Middle frontal gyrus (tissue), 1 donor: Measurements from ENCODE around the gene ARHGEF40.

Experiments used
- DNase-seq: peaks from one replicate; pipeline ENCODE4 v3.0.0-alpha.2; 2015; ENCODE audit warnings: low spot score; ENCODE audit errors: extremely low spot score

ARHGEF40 gene

GRCh38 chr14:21059842-21060613 is 10.1 kb upstream of the ARHGEF40 start:
- DNase-seq, result no peak

- DNase-seq, result no peak
Measured at GRCh38 chr14:21060614-21061346, 9.3 kb upstream of the ARHGEF40 start.

- no peak for DNase-seq
Measured at GRCh38 chr14:21061347-21061668, 8.8 kb upstream of the ARHGEF40 start.

- no peak for DNase-seq
Measured at GRCh38 chr14:21063479-21063878, 6.6 kb upstream of the ARHGEF40 start.

GRCh38 chr14:21066882-21067502 is 3.1 kb upstream of the ARHGEF40 start:
- no peak for DNase-seq

GRCh38 chr14:21068521-21069387 is 1.4 kb upstream of the ARHGEF40 start:
- no peak for DNase-seq

GRCh38 chr14:21069388-21070082 is 569 bp upstream of the ARHGEF40 start:
- DNase-seq, result no peak

GRCh38 chr14:21070610-21071224 is 613 bp downstream of the ARHGEF40 start:
- no peak for DNase-seq

GRCh38 chr14:21071225-21072030 is 1.3 kb downstream of the ARHGEF40 start:
- DNase-seq, result peak; percentile 23

GRCh38 chr14:21072031-21072473 is 1.9 kb downstream of the ARHGEF40 start:
- no peak for DNase-seq

- no peak for DNase-seq
Measured at GRCh38 chr14:21072781-21073339, 2.8 kb downstream of the ARHGEF40 start.

GRCh38 chr14:21073921-21074320 is 3.8 kb downstream of the ARHGEF40 start:
- DNase-seq, result no peak

GRCh38 chr14:21074398-21075272 is 4.5 kb downstream of the ARHGEF40 start:
- DNase-seq, result no peak

GRCh38 chr14:21075719-21076437 is 5.8 kb downstream of the ARHGEF40 start:
- DNase-seq, result no peak

- DNase-seq, result no peak
Measured at GRCh38 chr14:21077672-21078071, 7.6 kb downstream of the ARHGEF40 start.

- DNase-seq, result no peak
Measured at GRCh38 chr14:21078287-21078686, 8.2 kb downstream of the ARHGEF40 start.

GRCh38 chr14:21078726-21079125 is 8.6 kb downstream of the ARHGEF40 start:
- DNase-seq, result no peak
